ENCODE measurements around the gene NCL.
A peak's percentile ranks its signal among the peaks of the same experiment; 100 is the strongest.

NCL gene

DNA sequence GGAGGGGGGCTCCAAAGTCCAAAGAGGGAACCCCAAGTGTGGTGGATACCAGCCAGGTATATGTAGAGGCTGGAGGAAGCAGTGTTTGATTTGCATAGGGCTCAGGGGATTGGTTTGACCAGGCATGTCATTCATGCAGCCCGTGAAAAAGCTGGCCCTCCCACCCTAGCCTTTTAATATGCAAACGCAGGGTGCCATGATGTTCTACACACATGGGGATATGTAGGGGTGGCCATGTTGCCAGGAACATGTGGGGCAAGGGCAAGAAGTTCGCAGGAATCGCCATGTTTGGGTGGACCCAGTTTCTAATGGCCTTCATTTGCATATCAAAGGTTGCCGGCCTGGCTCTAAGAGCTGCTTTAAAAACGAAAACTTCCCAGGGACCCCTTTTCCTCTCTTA lies 35.1 kb downstream of the NCL start:
- Histone ChIP-seq H3K9me2 (ENCODE audit: low read depth, low read length) (no peaks in the 10 kb centered on the region), H4K20me1 (ENCODE audit: insufficient read depth, low read length) (no peaks in the 10 kb centered on the region), H2AFZ (ENCODE audit: low read length) (no peak overlapping the region), H3K9me3 (ENCODE audit: low read length) (0 out of 2 replicates have a peak, but pooled peaks cover 5% of the 10 kb centered on the region), H3K4me1 (ENCODE audit: insufficient read depth, low read length, severe bottlenecking) (peaks cover 5% of the 10 kb centered on the region), H3K27ac (ENCODE audit: low read depth, low read length, poor library complexity, severe bottlenecking) (no peak overlapping the region), H3K4me2 (ENCODE audit: low read length) (peak overlapping the region; percentile 32; the same call in 1 of the 2 replicates), H3K27me3 (ENCODE audit: insufficient read depth, low read length) (no peaks in the 10 kb centered on the region; the same call in 1 of the 2 replicates), H3K4me3 (ENCODE audit: low read depth, low read length, poor library complexity, severe bottlenecking) (no peak overlapping the region), H3K9ac (ENCODE audit: low read length) (no peak overlapping the region), H3F3A (ENCODE audit: insufficient read depth, low read length) (no peaks in the 10 kb centered on the region), H3K79me2 (ENCODE audit: insufficient read depth, low read length) (no peaks in the 10 kb centered on the region), H3K36me3 (ENCODE audit: insufficient read depth, low read length) (no peaks in the 10 kb centered on the region)
- no peak for TF ChIP-seq EZH2 (IDR thresholded peaks at IDR 0.05; ENCODE audit: borderline replicate concordance, low read length)
- TF ChIP-seq, protein P1, sequence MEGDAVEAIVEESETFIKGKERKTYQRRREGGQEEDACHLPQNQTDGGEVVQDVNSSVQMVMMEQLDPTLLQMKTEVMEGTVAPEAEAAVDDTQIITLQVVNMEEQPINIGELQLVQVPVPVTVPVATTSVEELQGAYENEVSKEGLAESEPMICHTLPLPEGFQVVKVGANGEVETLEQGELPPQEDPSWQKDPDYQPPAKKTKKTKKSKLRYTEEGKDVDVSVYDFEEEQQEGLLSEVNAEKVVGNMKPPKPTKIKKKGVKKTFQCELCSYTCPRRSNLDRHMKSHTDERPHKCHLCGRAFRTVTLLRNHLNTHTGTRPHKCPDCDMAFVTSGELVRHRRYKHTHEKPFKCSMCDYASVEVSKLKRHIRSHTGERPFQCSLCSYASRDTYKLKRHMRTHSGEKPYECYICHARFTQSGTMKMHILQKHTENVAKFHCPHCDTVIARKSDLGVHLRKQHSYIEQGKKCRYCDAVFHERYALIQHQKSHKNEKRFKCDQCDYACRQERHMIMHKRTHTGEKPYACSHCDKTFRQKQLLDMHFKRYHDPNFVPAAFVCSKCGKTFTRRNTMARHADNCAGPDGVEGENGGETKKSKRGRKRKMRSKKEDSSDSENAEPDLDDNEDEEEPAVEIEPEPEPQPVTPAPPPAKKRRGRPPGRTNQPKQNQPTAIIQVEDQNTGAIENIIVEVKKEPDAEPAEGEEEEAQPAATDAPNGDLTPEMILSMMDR (IDR thresholded peaks at IDR 0.05; ENCODE audit: low read length) = no peak

DNA sequence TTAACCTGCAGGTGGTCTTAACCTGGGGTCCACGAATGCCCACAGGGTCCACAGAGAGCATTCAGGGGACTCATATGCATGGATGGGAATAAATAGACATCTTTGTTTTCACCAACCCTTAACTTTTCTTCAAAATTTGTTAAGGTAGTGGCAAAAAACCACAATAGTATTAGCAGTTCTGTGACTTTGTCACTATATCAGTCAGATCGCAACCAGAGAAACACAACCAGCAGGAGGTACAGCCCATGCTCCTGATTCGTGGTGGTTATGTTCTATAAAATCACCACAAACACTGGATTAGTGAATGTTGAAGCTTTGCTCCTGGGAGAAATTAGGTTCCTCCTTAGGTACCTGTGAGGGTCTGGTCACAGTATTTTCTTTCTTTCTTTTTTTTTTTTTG lies 37.2 kb downstream of the NCL start:
- Histone ChIP-seq H3K4me2 (ENCODE audit: low read length) (no peak overlapping the region), H3K4me3 (ENCODE audit: low read depth, low read length, poor library complexity, severe bottlenecking) (no peak overlapping the region), H3K9ac (ENCODE audit: low read length) (no peak overlapping the region), H2AFZ (ENCODE audit: low read length) (no peak overlapping the region), H4K20me1 (ENCODE audit: insufficient read depth, low read length) (no peaks in the 10 kb centered on the region), H3K4me1 (ENCODE audit: insufficient read depth, low read length, severe bottlenecking) (peaks cover 5% of the 10 kb centered on the region), H3K27ac (ENCODE audit: low read depth, low read length, poor library complexity, severe bottlenecking) (no peak overlapping the region), H3K9me2 (ENCODE audit: low read depth, low read length) (no peaks in the 10 kb centered on the region), H3K27me3 (ENCODE audit: insufficient read depth, low read length) (no peaks in the 10 kb centered on the region; the same call in 1 of the 2 replicates), H3K79me2 (ENCODE audit: insufficient read depth, low read length) (no peaks in the 10 kb centered on the region), H3K9me3 (ENCODE audit: low read length) (0 out of 2 replicates have a peak, but pooled peaks cover 5% of the 10 kb centered on the region), H3F3A (ENCODE audit: insufficient read depth, low read length) (no peaks in the 10 kb centered on the region), H3K36me3 (ENCODE audit: insufficient read depth, low read length) (no peaks in the 10 kb centered on the region)
- TF ChIP-seq EZH2 (IDR thresholded peaks at IDR 0.05; ENCODE audit: borderline replicate concordance, low read length) = no peak
- TF ChIP-seq, protein P1 (IDR thresholded peaks at IDR 0.05; ENCODE audit: low read length) = no peak

DNA sequence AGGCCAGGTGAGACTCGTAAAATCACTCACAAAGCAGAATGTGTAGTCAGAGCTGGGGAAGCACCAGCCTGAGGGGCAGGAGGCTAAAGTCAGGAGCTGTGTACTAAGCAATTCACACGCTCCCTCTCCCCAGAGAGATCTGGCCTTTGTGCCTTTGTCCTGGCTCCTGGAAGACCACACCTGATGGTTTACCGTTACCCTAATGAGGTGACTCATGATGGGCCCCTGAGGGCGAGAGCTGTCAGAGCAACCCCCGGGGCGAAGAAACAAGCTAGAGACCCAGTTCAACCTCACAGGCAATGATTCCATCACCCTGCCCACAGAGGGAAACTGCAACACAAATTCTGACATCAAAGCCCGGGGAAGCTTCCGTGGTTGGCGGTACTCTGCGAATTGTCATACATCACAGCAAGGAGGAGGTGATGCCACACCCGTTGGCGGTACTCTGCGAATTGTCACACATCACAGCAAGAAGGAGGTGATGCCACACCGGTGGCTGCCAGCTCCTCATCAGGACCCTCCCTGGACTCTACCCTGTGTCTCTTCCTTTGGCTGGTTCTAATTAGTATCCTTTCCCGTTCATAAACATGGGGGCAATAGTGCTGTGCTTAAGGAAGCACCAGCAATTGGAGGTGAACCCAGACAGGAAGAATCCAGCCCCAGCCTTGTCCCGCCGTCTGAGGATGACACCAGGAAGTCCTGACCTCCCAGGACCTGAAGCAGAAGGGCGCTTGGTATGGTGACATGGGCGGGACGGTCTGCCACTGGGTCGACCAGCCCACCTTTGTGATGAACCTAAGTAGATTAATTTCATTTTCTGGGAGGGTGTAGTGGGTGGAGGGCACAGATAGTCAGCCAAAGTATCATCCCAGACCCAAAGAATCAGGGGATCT lies 38.2 kb downstream of the NCL start:
- H3K4me3 ChIP-seq (ENCODE audit: low read depth, low read length, poor library complexity, severe bottlenecking) = no peak overlapping the region
- H3K9ac ChIP-seq (ENCODE audit: low read length) = no peak overlapping the region
- H4K20me1 ChIP-seq (ENCODE audit: insufficient read depth, low read length) = no peaks in the 10 kb centered on the region
- peaks cover 5% of the 10 kb centered on the region for H3K4me1 ChIP-seq (ENCODE audit: insufficient read depth, low read length, severe bottlenecking)
- H3F3A ChIP-seq (ENCODE audit: insufficient read depth, low read length) = no peaks in the 10 kb centered on the region
- H3K27ac ChIP-seq (ENCODE audit: low read depth, low read length, poor library complexity, severe bottlenecking) = no peak overlapping the region
- no peak overlapping the region for H3K4me2 ChIP-seq (ENCODE audit: low read length)
- no peak overlapping the region for H2AFZ ChIP-seq (ENCODE audit: low read length)
- H3K79me2 ChIP-seq (ENCODE audit: insufficient read depth, low read length) = no peaks in the 10 kb centered on the region
- no peaks in the 10 kb centered on the region for H3K36me3 ChIP-seq (ENCODE audit: insufficient read depth, low read length)
- H3K9me3 ChIP-seq (ENCODE audit: low read length) = 0 out of 2 replicates have a peak, but pooled peaks cover 2% of the 10 kb centered on the region
- no peak for TF ChIP-seq EZH2 (IDR thresholded peaks at IDR 0.05; ENCODE audit: borderline replicate concordance, low read length)
- TF ChIP-seq, protein P1 (IDR thresholded peaks at IDR 0.05; ENCODE audit: low read length) = no peak
- H3K27me3 ChIP-seq (ENCODE audit: insufficient read depth, low read length) = no peaks in the 10 kb centered on the region; the same call in 1 of the 2 replicates
- H3K9me2 ChIP-seq (ENCODE audit: low read depth, low read length) = no peaks in the 10 kb centered on the region
